Endodermal cell (in vitro differentiated cells): ENCODE measurements around the gene OVCH2. TPM values are rescaled to one million over a fixed set of nuclear protein-coding genes. Genes with fewer than 3 reads are reported as not detected.

Source experiments
- DNase-seq: peaks from one replicate; pipeline ENCODE4 v3.0.0-alpha.2; 2017
- H3K27ac ChIP-seq: 2 replicates; pipeline ENCODE4 v1.5.1; 2013; ENCODE audit warnings: mild to moderate bottlenecking, low read depth, low read length, moderate library complexity
- H3K27me3 ChIP-seq: 2 replicates; pipeline ENCODE4 v1.6.1; 2013; ENCODE audit warnings: mild to moderate bottlenecking, low read length, moderate library complexity; ENCODE audit not compliant: insufficient read depth, control insufficient read depth, poor library complexity, severe bottlenecking
- H3K36me3 ChIP-seq: 2 replicates; pipeline ENCODE4 v1.7.0; 2013; ENCODE audit warnings: mild to moderate bottlenecking, low read length, moderate library complexity; ENCODE audit not compliant: control insufficient read depth, insufficient read depth
- H3K4me1 ChIP-seq: one replicate; pipeline ENCODE4 v1.7.0; 2013; ENCODE audit warnings: low read length; ENCODE audit not compliant: control insufficient read depth, insufficient read depth
- H3K4me3 ChIP-seq: 2 replicates; pipeline ENCODE4 v1.5.1; 2013; ENCODE audit warnings: mild to moderate bottlenecking, low read length, moderate library complexity
- H3K9ac ChIP-seq: 2 replicates; pipeline ENCODE4 v1.6.1; 2013; ENCODE audit warnings: mild to moderate bottlenecking, low read length, moderate library complexity; ENCODE audit not compliant: poor library complexity, severe bottlenecking; ENCODE audit errors: extremely low read depth
- H3K9me3 ChIP-seq: 2 replicates; pipeline ENCODE4 v1.6.1; 2013; ENCODE audit warnings: mild to moderate bottlenecking, low read length, moderate library complexity; ENCODE audit not compliant: control insufficient read depth
- H3K27ac Mint-ChIP-seq: 2 replicates; pipeline ENCODE4 v1.8.0; 2020; ENCODE audit warnings: mixed read lengths
- H3K27me3 Mint-ChIP-seq: 2 replicates; pipeline ENCODE4 v1.8.0; 2021; ENCODE audit warnings: mild to moderate bottlenecking, mixed read lengths; ENCODE audit not compliant: insufficient read depth
- H3K36me3 Mint-ChIP-seq: 2 replicates; pipeline ENCODE4 v1.8.0; 2020; ENCODE audit warnings: low read depth, mixed read lengths
- H3K4me1 Mint-ChIP-seq: 2 replicates; pipeline ENCODE4 v1.8.0; 2020; ENCODE audit warnings: mixed read lengths
- H3K4me3 Mint-ChIP-seq: 2 replicates; pipeline ENCODE4 v1.8.0; 2020; ENCODE audit warnings: mild to moderate bottlenecking, moderate library complexity, mixed read lengths
- H3K9me3 Mint-ChIP-seq: 2 replicates; pipeline ENCODE4 v1.8.0; 2020; ENCODE audit warnings: mild to moderate bottlenecking, mixed read lengths
- CTCF ChIP-seq: fragments of 200-600 bp; sonication (generic); conservative IDR thresholded peaks from 2 replicates; pipeline ENCODE4 v1.5.0; 2021; ENCODE audit warnings: antibody characterized with exemption, mild to moderate bottlenecking
- WGBS, 2 experiments: methylation state at CpG; one replicate each; pipeline versions ENCODE4 v1.1.5 to v1.1.7; 2013; ENCODE audit warnings: missing lambda C conversion rate in 2 of 2, mixed read lengths in 1 of 2; ENCODE audit not compliant: insufficient coverage in 1 of 2, insufficient read length in 1 of 2; 5-methylcytosine and 5-hydroxymethylcytosine counted together
- total RNA-seq, 2 donors: library from RNA; stranded (reverse); fragmentation: NEBNext Ultra II Directional in 1 of 2; extraction: Animal tissue kit (Norgen Biotek cat#: 25700) in 1 of 2; gene quantifications; 2 replicates in 1 of 2; 3 replicates in 1 of 2; pipeline ENCODE4 v1.2.1, GENCODE V29; 2021

OVCH2 gene
- total RNA-seq, 2 donors from 2014 or later = 8.2 to 30.1 TPM

- peaks cover 40% of the 10 kb centered on the region for H3K4me1 Mint-ChIP-seq
- 18 to 35% methylated on average over 25 to 72 of the region's 72 CpGs for WGBS, 2 experiments
- H3K27me3 Mint-ChIP-seq = peaks cover 2% of the 10 kb centered on the region
- TF ChIP-seq CTCF = no peak
- Histone ChIP-seq H3K4me1 (peaks cover 12% of the 10 kb centered on the region), H3K9me3 (no peaks in the 10 kb centered on the region), H3K27ac (no peak overlapping the region), H3K36me3 (peaks cover 12% of the 10 kb centered on the region), H3K27me3 (no peaks in the 10 kb centered on the region), H3K4me3 (peak overlapping the region; percentile 76), H3K9ac (peak overlapping the region; percentile 26)
- peak overlapping the region; percentile 85 for H3K27ac Mint-ChIP-seq
- peak; percentile 93 for DNase-seq
- peaks cover 20% of the 10 kb centered on the region for H3K36me3 Mint-ChIP-seq
- H3K9me3 Mint-ChIP-seq = no peaks in the 10 kb centered on the region
- peak overlapping the region; percentile 71 for H3K4me3 Mint-ChIP-seq
These were observed 32.4 kb downstream of the OVCH2 start for GRCh38 chr11:7673724-7674434.

GRCh38 chr11:7672960-7673723 lies 33.1 kb downstream of the OVCH2 start, which contains the start of gene CYB5R2:
Gene CYB5R2 (minus strand): TSS chr11:7673500. CDS start chr11:7672825, 675 bp downstream.
- peaks cover 19% of the 10 kb centered on the region for H3K4me1 ChIP-seq
- peak; percentile 92 for DNase-seq
- peaks cover 27% of the 10 kb centered on the region for H3K36me3 Mint-ChIP-seq
- H3K27ac Mint-ChIP-seq = peak within 1 kb of the TSS; percentile 85
- no peaks in the 10 kb centered on the region for H3K27me3 ChIP-seq
- WGBS, 2 experiments = 22 to 61% methylated on average over 12 to 40 of the region's 40 CpGs
- H3K27ac ChIP-seq = no peak within 1 kb of the TSS
- H3K36me3 ChIP-seq = peaks cover 20% of the 10 kb centered on the region
- no peak for TF ChIP-seq CTCF
- H3K27me3 Mint-ChIP-seq = peaks cover 2% of the 10 kb centered on the region
- peak within 1 kb of the TSS; percentile 71 for H3K4me3 Mint-ChIP-seq
- H3K9me3 ChIP-seq = no peaks in the 10 kb centered on the region
- peaks cover 40% of the 10 kb centered on the region for H3K4me1 Mint-ChIP-seq
- peak within 1 kb of the TSS; percentile 26 for H3K9ac ChIP-seq
- no peaks in the 10 kb centered on the region for H3K9me3 Mint-ChIP-seq
- H3K4me3 ChIP-seq = peak within 1 kb of the TSS; percentile 76

- DNase-seq = no peak
- H3K27ac Mint-ChIP-seq = peak overlapping the region; percentile 21
These were observed 33.9 kb downstream of the OVCH2 start for GRCh38 chr11:7672276-7672959.

More at GRCh38 chr11:7672276-7672959, 33.9 kb downstream of the OVCH2 start:
- peaks cover 40% of the 10 kb centered on the region for H3K4me1 Mint-ChIP-seq
- H3K4me3 ChIP-seq = no peak overlapping the region
- TF ChIP-seq CTCF = no peak
- H3K9me3 Mint-ChIP-seq = no peaks in the 10 kb centered on the region
- H3K36me3 Mint-ChIP-seq = peaks cover 34% of the 10 kb centered on the region
- peaks cover 2% of the 10 kb centered on the region for H3K27me3 Mint-ChIP-seq
- H3K27me3 ChIP-seq = no peaks in the 10 kb centered on the region
- peak overlapping the region; percentile 71 for H3K4me3 Mint-ChIP-seq
- peaks cover 27% of the 10 kb centered on the region for H3K36me3 ChIP-seq
- WGBS, 2 experiments = 91 to 95% methylated on average over 7 to 16 of the region's 16 CpGs
- H3K27ac ChIP-seq = no peak overlapping the region
- no peak overlapping the region for H3K9ac ChIP-seq
- no peaks in the 10 kb centered on the region for H3K9me3 ChIP-seq
- H3K4me1 ChIP-seq = peaks cover 13% of the 10 kb centered on the region
